Activated CD4-positive, alpha-beta T cell treated with anti-CD3 and anti-CD28 coated beads, Interleukin-2, amount 10 ng/mL, durations not matched to agents 7 days and 5 days (primary cell): ENCODE measurements around the gene NAT10. TPM values are rescaled to one million over a fixed set of nuclear protein-coding genes. Genes with fewer than 3 reads are reported as not detected.
"Not testable (repeated sequence)": the region's sequence is repeated elsewhere in the genome, so short reads cannot be mapped to it uniquely, and the experiment has no call there.

Experiments
- CTCF ChIA-PET: fragments of 350-600 bp; sonication (Branson Sonifier 250); formaldehyde crosslinking; loops from one replicate; lab custom pipeline; 2021; ENCODE audit warnings: antibody characterized with exemption; lab: Charles Lee
- POLR2A ChIA-PET: fragments of 350-600 bp; sonication (Branson Sonifier 250); formaldehyde crosslinking; loops from one replicate; lab custom pipeline; 2021; ENCODE audit warnings: antibody characterized with exemption; lab: Charles Lee
- DNase-seq: peaks from one replicate; pipeline ENCODE4 v3.0.0-alpha.2; 2020
- H3K27ac Mint-ChIP-seq: one replicate; pipeline ENCODE4 v1.8.0; 2021; ENCODE audit warnings: mild to moderate bottlenecking, moderate library complexity, mixed read lengths
- H3K27me3 Mint-ChIP-seq: one replicate; pipeline ENCODE4 v1.8.0; 2021; ENCODE audit warnings: mixed read lengths
- H3K36me3 Mint-ChIP-seq: one replicate; pipeline ENCODE4 v1.8.0; 2021; ENCODE audit warnings: low read depth, mixed read lengths
- H3K4me1 Mint-ChIP-seq: one replicate; pipeline ENCODE4 v1.8.0; 2021; ENCODE audit warnings: mixed read lengths
- H3K4me3 Mint-ChIP-seq: one replicate; pipeline ENCODE4 v1.8.0; 2021; ENCODE audit warnings: mild to moderate bottlenecking, moderate library complexity, mixed read lengths
- H3K9me3 Mint-ChIP-seq: one replicate; pipeline ENCODE4 v1.8.0; 2021; ENCODE audit warnings: mixed read lengths
- total RNA-seq, 2 experiments: library from RNA; stranded (reverse); gene quantifications; one replicate each; pipeline ENCODE4 v1.2.3, GENCODE V29; 2021

The NAT10 gene
- total RNA-seq, result 10 to 100 TPM; 73.4 to 82.2 TPM

- Mint-ChIP-seq H3K36me3 (peaks cover 29% of the 10 kb centered on the region), H3K27ac (peak within 1 kb of the TSS; percentile 99), H3K27me3 (no peaks in the 10 kb centered on the region), H3K4me3 (peak within 1 kb of the TSS; percentile 87), H3K9me3 (no peaks in the 10 kb centered on the region), H3K4me1 (peaks cover 51% of the 10 kb centered on the region)
- CTCF ChIA-PET, result interaction anchor here (0.6 to 2.1 kb wide), 8 partner anchors 10 to 114 kb away, joined by 3 to 7 read pairs (median 4); no protein-coding TSS in a partner anchor
- POLR2A ChIA-PET, result interaction anchor here (0.5 to 1.9 kb wide), 2 partner anchors 54 to 906 kb away, joined by 3 to 10 read pairs; partner anchors contain the start of gene CAPRIN1
- DNase-seq, result peak; percentile 98
Measured at GRCh38 chr11:34105079-34105956, at the start of gene NAT10. TSS of gene NAT10 (plus strand) at chr11:34105629. CDS start at chr11:34108226, 2,597 bp downstream.

DNA sequence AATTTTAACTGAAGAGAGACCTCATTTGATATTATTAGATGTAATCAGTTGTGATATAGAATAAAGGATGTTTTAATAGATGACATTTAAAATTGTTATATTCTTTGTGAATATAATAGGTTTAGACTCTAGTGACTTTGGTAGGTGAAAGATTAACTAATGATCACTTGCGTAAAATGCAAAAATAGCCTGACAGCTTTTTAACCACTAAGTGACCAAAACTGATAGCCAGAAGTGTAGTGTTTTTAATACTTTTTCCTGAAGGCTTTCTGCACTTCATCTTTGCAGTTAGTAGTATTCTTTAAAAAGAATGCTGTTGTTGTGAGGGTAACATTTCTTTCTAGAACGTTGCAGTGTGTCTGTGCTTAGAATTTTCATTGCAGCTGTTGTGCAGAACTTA is 48.8 kb upstream of the NAT10 start:
- no peak for DNase-seq
- CTCF ChIA-PET, result interaction anchor here (1.2 to 1.6 kb wide), 3 partner anchors 9 to 50 kb away, joined by 4 to 7 read pairs (median 4); no protein-coding TSS in a partner anchor
- H3K4me1 Mint-ChIP-seq, result peaks cover 35% of the 10 kb centered on the region
- H3K27ac Mint-ChIP-seq, result no peak overlapping the region
- POLR2A ChIA-PET, result no interaction called here
- peaks cover 38% of the 10 kb centered on the region for H3K36me3 Mint-ChIP-seq
- no peaks in the 10 kb centered on the region for H3K9me3 Mint-ChIP-seq
- H3K27me3 Mint-ChIP-seq, result no peaks in the 10 kb centered on the region
- no peak overlapping the region for H3K4me3 Mint-ChIP-seq

DNA sequence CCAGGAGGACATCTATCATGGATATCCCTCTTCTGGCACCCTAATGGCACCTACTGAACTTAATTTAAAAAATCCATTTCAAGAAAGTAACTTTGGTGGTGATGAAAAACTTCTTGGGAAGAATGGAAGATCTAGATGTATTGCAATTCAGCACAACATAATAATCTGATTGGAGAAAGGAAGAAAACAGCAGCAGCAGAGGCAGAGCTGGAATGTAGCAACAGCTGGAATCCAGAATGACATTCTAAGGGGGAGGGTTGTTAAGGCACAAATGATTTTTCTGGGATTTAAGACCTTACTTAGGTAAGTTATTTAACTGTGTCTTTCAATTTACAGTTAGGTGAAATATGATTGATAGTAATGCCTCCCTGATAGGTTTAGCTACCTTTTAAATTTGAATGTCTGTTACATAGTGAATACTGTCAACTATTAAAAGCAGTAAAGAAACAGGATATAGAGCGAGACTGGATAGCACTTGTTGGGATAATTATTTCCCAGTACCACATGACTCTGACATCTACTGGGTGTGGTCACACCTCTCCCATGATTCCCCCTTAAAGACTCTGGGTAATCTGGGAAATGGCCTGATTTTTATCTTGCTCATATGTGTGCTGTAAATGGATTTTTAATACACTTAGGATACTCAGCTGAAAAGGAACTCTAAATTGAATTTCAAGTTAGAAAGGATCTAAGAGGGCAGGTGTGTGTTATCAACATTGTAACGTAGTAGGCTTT is 42.2 kb upstream of the NAT10 start:
- Mint-ChIP-seq H3K4me3 (no peak overlapping the region), H3K4me1 (peaks cover 57% of the 10 kb centered on the region), H3K27me3 (no peaks in the 10 kb centered on the region), H3K36me3 (peaks cover 47% of the 10 kb centered on the region), H3K9me3 (no peaks in the 10 kb centered on the region), H3K27ac (no peak overlapping the region)
- DNase-seq, result no peak
- CTCF ChIA-PET, result interaction anchor here (0.6 to 1.2 kb wide), 5 partner anchors 11 to 369 kb away, joined by 3 to 5 read pairs (median 4); no protein-coding TSS in a partner anchor
- POLR2A ChIA-PET, result no interaction called here

DNA sequence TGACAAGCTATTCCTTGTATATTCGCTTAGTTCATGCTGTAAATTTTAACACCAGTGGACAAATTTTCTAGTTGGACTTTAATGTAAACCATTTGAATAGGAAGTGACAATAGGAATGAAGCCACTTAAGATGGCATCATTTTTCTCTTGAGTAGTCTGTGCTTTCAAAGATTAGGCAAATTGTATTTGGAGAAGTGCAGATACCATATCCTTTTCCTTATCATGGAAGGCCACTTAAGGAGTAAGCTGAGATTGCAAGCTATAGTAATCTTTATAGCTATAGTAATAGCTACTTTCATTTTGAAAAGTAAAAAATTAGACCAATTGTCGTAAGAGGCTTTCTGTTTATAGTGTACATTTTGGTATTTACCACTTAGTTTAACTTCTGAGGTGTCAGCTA is 41.1 kb upstream of the NAT10 start:
- no peak for DNase-seq
- Mint-ChIP-seq H3K4me3 (no peak overlapping the region), H3K36me3 (peaks cover 38% of the 10 kb centered on the region), H3K27ac (no peak overlapping the region), H3K4me1 (peaks cover 50% of the 10 kb centered on the region), H3K9me3 (no peaks in the 10 kb centered on the region), H3K27me3 (no peaks in the 10 kb centered on the region)
- ChIA-PET POLR2A (no interaction called here), CTCF (interaction anchor here (0.7 to 1.2 kb wide), 3 partner anchors 10 to 66 kb away, joined by 3 to 4 read pairs (median 3); no protein-coding TSS in a partner anchor)

GRCh38 chr11:34065505-34066203 is 39.8 kb upstream of the NAT10 start:
- ChIA-PET CTCF (interaction anchor here (0.7 to 1.4 kb wide), 6 partner anchors 9 to 965 kb away, joined by 3 to 7 read pairs (median 4); no protein-coding TSS in a partner anchor), POLR2A (no interaction called here)
- H3K27ac Mint-ChIP-seq, result no peak overlapping the region
- peaks cover 52% of the 10 kb centered on the region for H3K4me1 Mint-ChIP-seq
- H3K27me3 Mint-ChIP-seq, result no peaks in the 10 kb centered on the region
- no peaks in the 10 kb centered on the region for H3K9me3 Mint-ChIP-seq
- H3K4me3 Mint-ChIP-seq, result no peak overlapping the region
- no peak for DNase-seq
- peaks cover 38% of the 10 kb centered on the region for H3K36me3 Mint-ChIP-seq

- H3K4me3 Mint-ChIP-seq, H3K27me3 Mint-ChIP-seq, H3K27ac Mint-ChIP-seq, DNase-seq, H3K9me3 Mint-ChIP-seq: not testable (repeated sequence)
- H3K36me3 Mint-ChIP-seq, result peaks cover 46% of the 10 kb centered on the region
- peaks cover 57% of the 10 kb centered on the region for H3K4me1 Mint-ChIP-seq
- ChIA-PET CTCF (interaction anchor here (0.6 to 1.6 kb wide), 6 partner anchors 11 to 402 kb away, joined by 3 to 5 read pairs (median 4); no protein-coding TSS in a partner anchor), POLR2A (interaction anchor here (0.7 kb wide), 1 partner anchor 48 kb away, joined by 4 read pairs; no protein-coding TSS in a partner anchor)
Measured at GRCh38 chr11:34066766-34067165, 38.7 kb upstream of the NAT10 start.

- no peak for DNase-seq
- no peaks in the 10 kb centered on the region for H3K27me3 Mint-ChIP-seq
- POLR2A ChIA-PET, result interaction anchor here (0.7 kb wide), 1 partner anchor 47 kb away, joined by 4 read pairs; no protein-coding TSS in a partner anchor
- CTCF ChIA-PET, result interaction anchor here (0.7 to 1.6 kb wide), 5 partner anchors 18 to 401 kb away, joined by 3 to 5 read pairs (median 3); partner anchors contain the start of gene NAT10
- H3K4me3 Mint-ChIP-seq, result no peak overlapping the region
- H3K36me3 Mint-ChIP-seq, result peaks cover 46% of the 10 kb centered on the region
- peaks cover 55% of the 10 kb centered on the region for H3K4me1 Mint-ChIP-seq
- peak overlapping the region; percentile 9 for H3K27ac Mint-ChIP-seq
- no peaks in the 10 kb centered on the region for H3K9me3 Mint-ChIP-seq
Measured at GRCh38 chr11:34067383-34068065, 37.9 kb upstream of the NAT10 start.

GRCh38 chr11:34068111-34068510 is 37.3 kb upstream of the NAT10 start:
- Mint-ChIP-seq H3K27me3 (no peaks in the 10 kb centered on the region), H3K27ac (peak overlapping the region; percentile 9), H3K4me3 (no peak overlapping the region), H3K36me3 (peaks cover 48% of the 10 kb centered on the region), H3K9me3 (no peaks in the 10 kb centered on the region), H3K4me1 (peaks cover 54% of the 10 kb centered on the region)
- no peak for DNase-seq
- POLR2A ChIA-PET, result no interaction called here
- CTCF ChIA-PET, result interaction anchor here (1.1 to 1.6 kb wide), 3 partner anchors 31 to 71 kb away, joined by 3 to 4 read pairs (median 3); partner anchors contain the start of gene NAT10

DNA sequence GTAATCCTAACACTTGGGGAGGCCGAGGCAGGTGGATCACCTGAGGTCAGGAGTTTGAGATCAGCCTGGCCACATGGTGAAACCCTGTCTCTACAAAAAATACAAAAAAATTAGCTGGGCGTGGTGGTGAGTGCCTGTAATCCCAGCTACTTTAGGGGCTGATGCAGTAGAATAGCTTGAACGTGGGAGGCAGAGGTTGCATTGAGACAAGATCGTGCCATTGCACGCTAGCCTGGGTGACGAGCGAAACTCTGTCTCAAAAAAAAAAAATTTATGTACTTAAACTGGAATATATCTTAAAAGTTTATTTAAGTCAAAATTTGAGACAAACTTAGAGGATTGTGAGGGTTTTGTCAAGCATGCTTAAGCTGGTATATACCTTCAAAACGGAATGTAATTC is 34.1 kb upstream of the NAT10 start:
- not testable (repeated sequence) for DNase-seq, H3K27ac Mint-ChIP-seq

DNA sequence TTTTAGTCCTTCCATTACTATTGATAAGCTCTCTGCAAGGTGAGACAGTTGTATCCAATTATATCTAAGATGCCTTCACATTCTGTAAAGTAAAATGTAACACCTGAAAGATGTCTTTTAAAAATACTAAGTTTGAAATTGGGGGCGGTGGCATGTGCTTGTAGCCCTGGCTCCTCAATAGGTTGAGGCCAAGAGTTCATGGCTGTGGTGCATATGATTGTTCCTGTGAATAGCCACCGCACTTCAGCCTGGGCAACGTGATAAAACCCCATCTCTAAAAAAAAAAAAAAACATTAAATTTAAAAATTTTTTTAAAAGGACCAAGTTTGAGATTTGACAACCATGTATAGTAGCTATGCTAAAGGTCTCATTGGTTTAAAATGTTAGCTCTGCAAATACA is 33.4 kb upstream of the NAT10 start:
- Mint-ChIP-seq H3K4me1 (peaks cover 49% of the 10 kb centered on the region), H3K4me3 (no peak overlapping the region), H3K27me3 (no peaks in the 10 kb centered on the region), H3K9me3 (no peaks in the 10 kb centered on the region), H3K36me3 (peaks cover 52% of the 10 kb centered on the region), H3K27ac (no peak overlapping the region)
- no peak for DNase-seq
- POLR2A ChIA-PET, result no interaction called here
- CTCF ChIA-PET, result interaction anchor here (0.6 to 1.2 kb wide), 6 partner anchors 8 to 42 kb away, joined by 3 to 8 read pairs (median 3); no protein-coding TSS in a partner anchor

More for the DNA sequence above, 34.1 kb upstream of the NAT10 start:
- POLR2A ChIA-PET, result interaction anchor here (0.6 kb wide), 1 partner anchor 11 kb away, joined by 4 read pairs; no protein-coding TSS in a partner anchor
- not testable (repeated sequence) for H3K9me3 Mint-ChIP-seq, H3K4me3 Mint-ChIP-seq, H3K27me3 Mint-ChIP-seq
- Mint-ChIP-seq H3K36me3 (peaks cover 53% of the 10 kb centered on the region), H3K4me1 (peaks cover 53% of the 10 kb centered on the region)
- CTCF ChIA-PET, result interaction anchor here (0.6 to 1.9 kb wide), 9 partner anchors 9 to 42 kb away, joined by 3 to 10 read pairs (median 3); no protein-coding TSS in a partner anchor

- Mint-ChIP-seq H3K36me3 (peaks cover 56% of the 10 kb centered on the region), H3K9me3 (no peaks in the 10 kb centered on the region), H3K27me3 (no peaks in the 10 kb centered on the region), H3K27ac (no peak overlapping the region), H3K4me3 (no peak overlapping the region), H3K4me1 (peaks cover 43% of the 10 kb centered on the region)
- POLR2A ChIA-PET, result no interaction called here
- CTCF ChIA-PET, result interaction anchor here (1.2 kb wide), 1 partner anchor 16 kb away, joined by 3 read pairs; no protein-coding TSS in a partner anchor
- no peak for DNase-seq
Measured at GRCh38 chr11:34072832-34073231, 32.6 kb upstream of the NAT10 start.
